Fibroblast of gingiva (primary cell): ENCODE results near the gene RNF11.

ENCODE experiments used
- DNase-seq: peaks from one replicate; pipeline ENCODE4 v3.0.0-alpha.2; 2011; ENCODE audit warnings: low read depth

Gene RNF11

GRCh38 chr1:51265618-51266017, 29.5 kb downstream of the RNF11 start:
- DNase-seq: no peak

- DNase-seq: no peak
Measured at GRCh38 chr1:51266181-51266580, 30.1 kb downstream of the RNF11 start.

GRCh38 chr1:51266791-51267190, 30.7 kb downstream of the RNF11 start:
- DNase-seq: no peak

GRCh38 chr1:51268634-51269033, 32.6 kb downstream of the RNF11 start:
- no peak for DNase-seq

DNA sequence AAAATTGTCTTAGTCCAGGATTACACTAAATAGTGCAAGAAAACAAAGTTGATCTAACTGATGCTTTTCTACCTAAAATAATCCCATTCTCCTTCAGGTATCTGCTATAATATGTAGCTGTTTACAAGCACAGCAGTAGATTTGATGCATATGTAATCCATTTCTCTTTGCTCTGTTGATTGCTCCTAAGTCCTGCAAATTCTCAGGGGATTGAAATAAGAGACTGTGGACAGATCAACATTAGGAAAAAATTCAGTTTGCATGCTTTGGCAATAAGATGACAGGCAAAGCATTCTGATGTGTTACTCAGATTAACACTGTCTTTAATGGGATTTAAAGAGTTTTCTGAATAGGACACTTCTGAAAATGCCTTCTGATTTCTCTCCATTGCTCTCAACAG, 34.7 kb downstream of the RNF11 start:
- DNase-seq: peak; percentile 77

GRCh38 chr1:51272916-51273315, 36.8 kb downstream of the RNF11 start:
- no peak for DNase-seq

- no peak for DNase-seq
Measured at GRCh38 chr1:51274676-51275075, 38.6 kb downstream of the RNF11 start.

DNA sequence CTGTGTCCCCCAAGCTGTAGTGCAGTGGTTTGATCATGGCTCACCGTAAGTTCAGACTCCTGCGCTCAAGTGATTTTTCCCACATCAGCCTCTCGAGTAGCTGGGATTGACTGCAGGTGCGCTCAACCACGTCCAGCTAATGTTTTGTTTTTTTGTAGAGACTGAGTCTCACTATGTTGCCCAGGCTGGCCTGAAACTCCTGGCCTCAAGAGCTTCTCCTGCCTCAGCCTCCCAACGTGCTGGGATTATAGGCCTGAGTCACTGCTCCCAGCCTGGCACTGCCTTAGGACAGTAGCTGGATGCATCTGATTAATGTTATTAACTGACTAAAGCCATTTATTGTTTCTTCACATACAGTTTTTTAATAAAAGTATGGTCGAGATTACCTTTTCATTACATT, 40.2 kb downstream of the RNF11 start:
- DNase-seq: no peak

DNA sequence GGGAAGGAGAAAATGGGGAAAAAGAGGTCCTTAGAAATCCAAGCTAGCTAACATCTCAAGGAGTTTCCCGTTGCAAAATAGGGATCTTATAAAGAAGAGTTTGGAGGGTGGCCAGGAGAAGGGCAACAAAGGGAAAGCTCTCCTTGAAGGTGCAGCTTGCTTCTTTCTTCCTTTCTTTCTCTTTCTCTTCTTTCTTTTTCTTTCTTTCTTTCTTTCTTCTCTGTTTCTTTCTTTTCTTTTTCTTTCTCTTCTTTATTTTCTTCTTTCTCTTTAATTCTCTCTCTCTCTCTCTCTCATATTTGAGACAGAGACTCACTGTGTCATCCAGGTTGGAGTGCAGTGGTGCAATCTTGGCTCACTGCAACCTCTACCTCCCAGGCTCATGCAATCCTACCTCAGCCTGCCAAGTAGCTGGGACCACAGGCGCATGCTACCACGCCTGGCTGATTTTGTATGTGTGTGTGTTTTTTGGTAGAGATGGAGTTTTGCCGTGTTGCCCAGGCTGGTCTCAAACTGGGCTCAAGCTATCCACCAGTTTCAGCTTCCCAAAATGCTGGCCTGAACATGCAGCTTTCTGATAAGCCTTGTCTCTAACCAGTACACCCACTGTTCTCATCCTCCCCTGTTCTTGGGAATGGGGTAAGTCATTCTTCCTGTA, 44.4 kb downstream of the RNF11 start:
- no peak for DNase-seq

DNA sequence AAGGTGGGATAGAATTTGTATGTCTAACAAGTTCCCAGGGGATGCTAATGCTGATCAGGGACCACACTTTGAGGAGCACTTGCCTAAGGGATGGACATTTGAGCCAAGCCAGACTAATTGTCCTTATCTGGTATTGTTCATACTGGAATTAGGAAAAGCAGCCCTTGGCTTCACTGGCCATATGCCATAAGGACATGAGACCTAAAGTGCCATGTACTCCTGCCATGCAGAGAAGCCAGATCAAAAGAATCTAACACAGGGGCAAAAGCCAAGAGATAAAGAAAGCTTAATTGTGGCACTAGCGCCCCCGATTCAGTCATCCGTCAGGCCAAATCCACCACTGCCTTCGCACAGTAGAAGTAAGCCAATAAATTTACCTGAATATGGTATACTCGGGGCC, 45.7 kb downstream of the RNF11 start:
- no peak for DNase-seq

- no peak for DNase-seq
Measured at GRCh38 chr1:51282605-51283004, 46.5 kb downstream of the RNF11 start.

DNA sequence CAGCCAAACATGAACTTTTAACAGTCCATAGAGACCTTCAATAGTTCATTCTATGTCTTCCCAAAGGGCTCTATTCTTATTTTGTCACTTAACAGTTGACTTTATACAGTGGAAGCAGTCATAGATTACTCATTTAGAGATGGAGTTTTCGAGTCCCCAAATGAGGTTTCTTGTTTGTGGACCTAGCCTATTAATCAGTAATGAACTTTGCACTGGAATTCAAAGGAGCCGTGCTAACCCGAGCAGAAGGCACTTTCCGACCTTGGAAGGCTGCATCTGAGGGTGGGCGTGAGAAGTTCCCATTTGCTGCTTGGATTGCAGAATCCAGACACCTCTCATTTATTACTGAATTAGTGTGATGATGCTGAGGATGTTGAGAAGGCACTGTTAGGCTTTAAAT, 47.9 kb downstream of the RNF11 start:
- no peak for DNase-seq

DNA sequence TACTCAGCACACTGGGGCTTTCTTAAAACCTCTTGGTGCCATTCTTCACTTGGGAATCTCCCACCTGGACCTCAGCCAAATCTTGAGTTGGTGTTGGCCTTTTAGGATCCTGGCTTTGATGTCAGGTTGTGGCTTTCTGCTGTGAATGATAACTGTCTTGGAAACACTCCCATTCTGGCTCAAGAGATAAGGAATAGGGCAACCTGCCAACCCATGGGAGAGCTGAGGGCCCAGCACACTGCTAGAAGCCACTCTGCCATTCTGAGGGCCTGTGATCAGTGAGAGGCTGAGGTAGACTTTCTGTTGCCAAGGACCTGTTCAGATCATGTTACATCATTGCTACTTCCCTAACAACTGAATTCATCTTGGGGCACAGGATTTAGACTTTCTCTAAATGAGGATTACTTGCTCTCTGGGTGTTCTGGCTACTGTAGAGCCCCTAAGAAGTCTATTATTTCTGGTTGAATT, 48.4 kb downstream of the RNF11 start:
- no peak for DNase-seq

DNA sequence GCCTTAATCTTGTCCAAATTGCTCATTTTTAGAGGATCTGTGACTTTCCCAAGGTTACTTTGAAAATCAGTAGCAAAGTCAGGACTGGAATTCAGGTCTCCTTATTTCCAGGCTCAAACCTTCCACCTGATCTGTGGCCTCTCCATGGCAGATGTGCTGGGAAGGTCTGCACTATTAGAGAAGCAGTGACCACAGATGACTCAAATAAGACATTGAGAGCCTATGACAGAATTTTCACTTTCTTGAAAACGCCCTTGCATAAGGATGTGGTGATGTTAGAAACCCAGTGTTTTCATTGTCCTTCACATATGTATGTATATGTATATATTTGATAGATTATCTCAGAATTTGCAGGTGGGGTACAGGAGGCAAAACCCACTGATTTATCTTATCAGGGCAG, 49.0 kb downstream of the RNF11 start:
- no peak for DNase-seq

DNA sequence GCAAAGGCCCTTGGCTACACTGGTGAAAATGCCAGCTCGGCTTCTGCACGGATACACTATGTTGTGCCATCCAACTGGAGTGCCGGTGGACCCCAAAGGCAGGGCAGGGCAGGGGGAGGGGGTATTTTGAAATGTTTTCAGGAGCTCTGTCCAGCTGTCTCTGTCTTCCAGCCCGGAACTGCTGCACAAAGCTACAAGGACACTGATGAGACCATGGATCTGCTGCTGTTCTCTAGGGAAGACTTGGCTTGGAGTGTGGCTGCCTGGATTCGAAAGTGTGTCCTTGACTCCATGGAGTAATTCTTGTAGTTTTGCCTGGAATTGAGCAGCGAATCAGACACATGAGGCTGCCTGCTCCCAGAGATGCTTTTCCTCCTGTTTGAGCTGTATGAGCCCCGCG, 51.9 kb downstream of the RNF11 start:
- DNase-seq: no peak

GRCh38 chr1:51288578-51288977, 52.5 kb downstream of the RNF11 start:
- DNase-seq: no peak

DNA sequence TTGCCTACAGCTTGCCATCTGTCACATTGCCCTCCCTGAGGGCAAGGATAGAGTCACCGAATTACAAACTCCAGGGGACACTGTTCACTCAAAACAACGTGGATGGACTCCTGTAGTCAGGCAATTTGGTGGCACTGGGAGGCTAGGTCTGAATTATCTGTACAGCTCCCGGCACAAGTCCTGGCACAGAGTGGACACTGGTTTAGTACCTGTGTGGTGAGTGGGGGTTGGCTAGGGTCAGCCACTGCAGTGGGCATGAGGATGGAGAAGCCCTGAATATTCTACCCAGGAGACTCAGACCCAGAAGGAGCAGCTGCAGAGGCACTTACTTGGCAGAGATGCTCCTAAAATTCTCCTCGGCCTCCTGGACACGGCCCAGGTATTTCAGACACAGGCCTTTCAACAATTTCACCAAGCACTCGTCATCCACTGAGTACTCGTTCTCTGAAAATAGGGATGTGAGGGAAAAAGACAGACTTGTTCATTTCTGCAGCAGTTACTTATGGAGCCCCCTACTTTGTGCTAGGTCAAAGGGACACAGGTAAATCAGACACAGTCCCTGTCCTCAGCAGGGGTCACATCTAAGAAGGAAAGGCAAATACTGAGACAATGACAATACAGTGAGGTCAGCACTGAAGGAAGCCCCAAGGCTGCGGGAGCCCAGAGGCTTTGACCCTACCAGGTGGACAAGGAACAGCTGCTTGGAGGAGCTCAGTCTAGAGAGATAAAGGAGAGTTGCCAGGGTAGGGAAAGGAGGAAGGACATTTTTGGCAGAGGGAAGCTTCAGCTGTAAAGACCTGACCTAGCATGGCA, 53.8 kb downstream of the RNF11 start:
- no peak for DNase-seq

DNA sequence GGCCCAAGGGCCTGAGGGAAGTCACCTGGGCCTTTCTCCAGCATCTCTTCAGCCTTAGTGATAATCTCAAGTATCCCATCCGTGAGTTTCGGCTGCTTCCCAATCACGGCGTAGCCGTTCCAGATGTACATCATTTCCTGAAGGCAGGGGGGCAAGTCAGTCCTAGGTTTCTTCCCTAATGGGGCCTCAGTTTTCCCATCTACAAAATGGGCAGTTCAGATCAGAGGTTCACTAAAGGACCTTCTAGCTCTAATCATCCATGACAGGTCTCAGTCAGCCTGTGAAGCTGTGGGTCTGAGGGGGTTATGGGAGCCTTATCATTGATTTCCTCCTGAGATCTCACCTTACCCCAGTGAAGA, 54.4 kb downstream of the RNF11 start:
- no peak for DNase-seq

GRCh38 chr1:51293898-51294515, 57.9 kb downstream of the RNF11 start:
- no peak for DNase-seq

GRCh38 chr1:51294566-51295184, 58.6 kb downstream of the RNF11 start:
- DNase-seq: no peak

GRCh38 chr1:51295926-51296325, 59.9 kb downstream of the RNF11 start:
- no peak for DNase-seq

DNA sequence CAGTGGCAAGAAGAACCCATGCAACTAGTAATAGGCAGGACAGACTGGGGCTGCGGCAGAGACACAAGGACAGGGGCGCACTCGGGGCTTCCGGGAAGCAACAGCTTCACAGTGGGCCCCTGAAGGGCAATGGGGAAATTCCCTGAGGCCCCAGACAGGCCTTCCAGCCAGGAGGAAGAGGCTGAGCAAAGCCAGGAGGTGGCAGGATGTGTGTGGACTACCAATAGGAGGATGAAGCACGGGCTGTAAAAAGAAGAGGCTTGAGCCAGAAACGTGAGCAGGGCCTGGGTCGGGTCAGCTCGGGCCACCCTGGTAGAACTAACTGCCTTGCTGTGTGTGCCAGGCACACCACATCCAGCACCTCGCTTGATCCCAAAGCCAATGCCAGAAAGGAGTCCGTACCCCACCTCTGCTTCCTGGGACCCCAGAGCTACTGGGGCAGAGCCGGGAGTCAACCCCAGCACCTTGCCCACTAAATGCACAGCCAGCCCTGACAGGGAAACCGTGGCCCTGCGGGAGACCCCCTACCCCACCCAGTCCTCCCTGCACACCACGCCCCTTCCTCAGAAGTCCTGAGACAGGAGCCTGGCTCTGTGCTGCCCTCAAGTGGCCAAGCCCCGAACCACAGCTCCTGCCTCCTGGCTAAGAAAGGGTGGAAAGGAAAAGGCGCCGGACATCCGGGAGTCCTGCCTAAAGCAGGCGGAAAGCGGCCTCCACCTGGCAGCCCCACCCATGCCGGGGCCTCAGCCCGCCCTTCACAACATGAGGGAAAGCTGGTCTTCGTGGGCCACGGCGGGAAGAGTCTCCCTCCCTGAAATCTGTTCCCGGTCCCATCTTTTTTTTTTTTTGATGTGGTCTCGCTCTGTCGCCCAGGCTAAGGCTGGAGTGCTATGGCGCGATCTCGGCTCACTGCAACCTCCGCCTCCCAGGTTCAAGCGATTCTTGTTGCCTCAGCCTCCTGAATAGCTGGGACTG, 60.6 kb downstream of the RNF11 start:
- peak; percentile 69 for DNase-seq
